Activated gamma-delta T cell (primary cell): Measurements from ENCODE around the gene WFDC1.

Experiments
- DNase-seq: peaks from one replicate; lab custom pipeline; 2025; lab: John Stamatoyannopoulos, UW

The WFDC1 gene

DNA sequence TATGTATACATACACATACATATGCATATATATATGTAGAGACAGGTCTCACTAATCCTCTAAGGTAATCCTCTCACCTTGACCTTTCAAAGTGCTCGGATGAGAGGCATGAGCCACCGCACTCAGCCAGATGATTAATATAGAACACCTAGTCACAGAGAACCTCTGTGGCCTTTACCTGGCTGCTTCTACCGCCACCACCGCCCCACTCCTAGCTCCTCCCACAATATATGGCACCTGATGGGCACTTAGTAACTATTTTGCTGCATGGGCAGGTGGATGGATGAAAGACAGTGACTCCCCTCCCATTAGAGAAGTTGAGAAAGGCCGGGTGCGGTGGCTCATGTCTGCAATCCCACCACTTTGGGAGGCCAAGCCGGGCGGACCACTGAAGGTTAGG is 57.0 kb downstream of the WFDC1 start:
- DNase-seq, result no peak

DNA sequence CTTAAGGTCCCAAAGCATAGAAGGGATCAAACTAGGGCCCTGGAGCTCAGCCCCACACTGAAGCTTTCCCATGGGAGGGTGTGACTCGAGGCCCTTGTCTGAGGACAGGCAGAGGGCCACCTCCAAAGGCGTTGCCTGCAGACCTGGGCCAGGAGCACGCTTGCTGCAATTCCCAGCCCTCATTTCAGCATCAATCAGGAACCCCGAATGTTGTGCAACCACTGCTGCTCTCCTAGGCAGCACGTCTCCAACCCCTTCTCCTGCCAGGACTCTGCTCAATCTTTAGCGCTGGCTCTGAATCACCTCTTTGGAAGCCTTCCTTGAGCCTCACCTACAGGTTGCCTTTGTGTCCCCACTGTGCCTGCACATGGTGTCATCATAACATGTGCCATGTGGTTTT is 59.6 kb downstream of the WFDC1 start:
- no peak for DNase-seq

DNA sequence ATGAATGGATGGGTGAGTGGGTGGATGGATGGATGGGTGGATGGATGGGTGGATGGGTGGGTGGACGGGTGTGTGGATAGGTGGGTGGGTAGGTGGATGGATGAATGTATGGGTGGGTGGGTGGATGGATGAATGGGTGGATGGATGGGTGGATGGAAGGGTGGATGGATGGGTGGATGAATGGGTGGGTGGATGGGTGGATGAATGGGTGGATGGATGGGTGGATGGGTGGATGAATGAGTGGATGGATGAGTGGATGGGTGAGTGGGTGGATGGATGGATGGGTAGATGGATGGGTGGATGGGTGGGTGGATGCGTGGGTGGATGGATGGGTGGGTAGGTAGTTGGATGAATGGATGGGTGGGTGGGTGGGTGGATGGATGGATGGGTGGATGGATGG is 60.5 kb downstream of the WFDC1 start:
- DNase-seq, result no peak

DNA sequence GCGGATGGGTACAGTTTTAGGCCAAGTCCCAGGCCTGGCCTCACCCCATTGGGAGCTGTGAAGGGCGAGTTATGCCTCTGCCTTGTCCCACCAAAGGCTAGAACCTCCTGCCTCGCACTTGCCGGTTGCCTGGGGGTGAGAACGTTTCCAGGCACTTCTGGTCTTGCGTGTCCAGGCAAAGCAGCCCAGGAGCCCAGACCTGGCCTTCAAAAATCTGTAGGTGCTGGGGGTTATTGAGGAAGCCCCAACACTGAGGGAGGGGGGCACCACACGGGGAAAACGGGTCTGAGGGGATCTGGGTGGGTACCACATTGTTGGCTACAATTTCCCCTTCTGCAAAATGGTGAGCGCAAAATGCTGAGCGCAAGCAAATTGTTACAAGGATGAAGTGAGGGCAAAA is 61.5 kb downstream of the WFDC1 start:
- DNase-seq, result no peak

DNA sequence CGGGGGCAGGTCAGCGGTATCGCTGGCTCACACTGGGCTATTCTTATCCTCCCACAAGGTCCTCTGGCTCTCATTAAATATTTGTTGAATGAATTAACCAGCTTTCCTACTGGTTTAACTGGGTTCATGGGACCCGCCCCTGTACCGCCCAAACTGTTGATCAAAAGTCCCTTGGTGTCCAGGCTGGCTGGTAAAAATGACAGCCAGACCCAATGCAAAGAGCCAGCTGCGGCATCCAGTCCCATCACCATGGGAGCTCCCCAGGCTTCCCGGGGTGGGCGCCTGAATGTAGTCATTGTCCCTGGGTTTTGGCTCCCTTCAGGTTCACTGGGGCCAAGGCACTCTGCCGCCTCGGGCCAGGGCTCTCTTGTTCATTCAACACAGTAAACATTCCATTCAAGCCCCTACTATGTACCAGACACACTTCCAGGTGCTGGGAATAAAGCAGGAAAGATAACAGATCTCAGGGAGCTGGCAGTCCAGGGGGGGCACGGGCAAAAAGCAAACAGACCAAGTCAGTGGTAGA is 62.0 kb downstream of the WFDC1 start:
- no peak for DNase-seq

DNA sequence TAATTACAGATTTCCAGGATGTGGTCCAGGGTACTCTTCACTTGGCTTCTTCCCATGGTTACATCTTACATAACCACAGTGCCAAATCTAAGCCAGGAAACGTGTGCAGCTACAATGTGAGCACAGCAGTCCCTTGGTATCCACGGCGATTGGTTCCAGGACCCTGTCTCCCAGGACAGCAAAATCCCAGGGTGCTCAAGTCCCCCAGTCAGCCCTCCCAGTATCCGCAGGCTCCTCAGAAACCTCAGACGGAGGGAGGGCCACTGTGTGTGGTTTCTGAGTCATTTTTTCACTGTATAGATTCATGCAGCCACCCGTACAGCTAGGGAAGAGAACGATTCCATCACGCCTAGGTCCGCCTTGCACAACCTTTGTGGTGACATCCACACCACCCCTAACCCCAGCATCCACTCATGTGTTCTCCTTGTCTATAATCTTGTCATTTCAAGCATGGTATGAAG is 62.5 kb downstream of the WFDC1 start:
- no peak for DNase-seq

DNA sequence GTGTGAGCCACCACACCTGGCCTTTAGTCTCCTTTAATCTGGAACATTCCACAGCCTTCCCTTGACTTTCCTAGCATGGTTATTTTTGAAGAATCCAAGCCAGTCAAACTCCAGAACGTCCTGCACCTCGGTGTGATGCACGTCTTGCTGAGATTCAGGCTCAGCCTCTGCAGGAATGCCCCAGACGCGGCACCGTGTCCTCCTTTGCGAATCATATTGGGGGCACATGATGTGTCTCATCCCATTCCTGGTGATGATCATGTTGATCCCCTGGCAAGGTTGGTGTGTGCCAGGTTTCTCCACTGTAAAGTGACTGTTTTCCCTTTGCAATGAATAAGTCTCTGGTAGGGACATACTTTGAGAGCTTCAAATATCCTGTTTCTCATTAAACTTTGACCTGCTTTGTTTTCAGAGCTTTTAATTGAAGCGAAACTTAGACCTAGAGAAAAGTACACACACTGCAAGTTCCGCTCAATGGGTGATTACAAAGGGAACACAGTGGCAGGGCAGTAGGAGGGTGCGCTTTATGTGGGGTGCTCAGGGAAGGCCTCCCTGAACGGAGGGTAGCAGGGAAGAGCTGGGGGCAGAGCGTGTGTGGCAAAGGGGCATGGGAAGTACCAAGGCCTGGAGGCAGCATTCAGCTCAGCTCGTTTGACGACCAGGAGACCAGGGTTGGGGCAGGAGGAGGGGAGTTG is 64.1 kb downstream of the WFDC1 start:
- no peak for DNase-seq

DNA sequence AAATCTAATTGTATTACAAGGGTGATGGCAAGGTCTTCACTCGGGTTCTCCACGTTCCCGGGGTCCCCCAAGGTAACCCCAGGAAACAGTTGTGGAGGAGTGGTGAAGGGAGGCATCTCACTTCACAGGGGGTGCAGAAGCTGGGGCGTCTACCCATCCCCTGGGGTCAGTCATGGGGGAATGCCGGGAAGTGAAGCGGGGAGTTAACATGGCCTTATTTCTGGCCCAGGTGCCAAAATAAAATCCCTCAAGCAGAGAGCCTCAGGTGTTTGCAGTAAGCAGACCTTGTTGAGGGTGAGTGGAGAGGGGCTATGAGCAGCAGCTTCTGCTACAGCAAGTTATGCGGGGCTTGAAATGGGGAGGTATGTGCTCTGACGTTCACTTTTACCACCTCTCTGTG is 64.6 kb downstream of the WFDC1 start:
- DNase-seq, result no peak

DNA sequence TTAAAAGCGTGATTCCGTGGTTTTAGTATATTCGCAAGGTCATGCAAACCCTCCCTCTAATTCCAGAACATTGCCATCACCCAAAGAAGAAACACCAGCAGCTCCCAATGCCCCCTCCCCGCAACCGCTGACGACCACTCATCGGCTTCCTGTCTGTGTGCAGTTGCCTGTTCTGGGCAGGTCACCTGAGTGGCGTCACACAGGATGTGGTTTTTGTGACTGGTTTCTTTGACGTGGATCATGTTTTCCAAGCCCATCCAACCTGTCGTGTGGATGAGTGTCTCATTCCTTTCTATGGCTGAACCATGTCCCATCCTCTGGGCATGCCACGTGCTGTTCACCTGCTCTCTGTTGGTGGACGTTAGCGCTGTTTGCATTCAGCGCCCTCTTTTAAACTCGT is 65.5 kb downstream of the WFDC1 start:
- no peak for DNase-seq

DNA sequence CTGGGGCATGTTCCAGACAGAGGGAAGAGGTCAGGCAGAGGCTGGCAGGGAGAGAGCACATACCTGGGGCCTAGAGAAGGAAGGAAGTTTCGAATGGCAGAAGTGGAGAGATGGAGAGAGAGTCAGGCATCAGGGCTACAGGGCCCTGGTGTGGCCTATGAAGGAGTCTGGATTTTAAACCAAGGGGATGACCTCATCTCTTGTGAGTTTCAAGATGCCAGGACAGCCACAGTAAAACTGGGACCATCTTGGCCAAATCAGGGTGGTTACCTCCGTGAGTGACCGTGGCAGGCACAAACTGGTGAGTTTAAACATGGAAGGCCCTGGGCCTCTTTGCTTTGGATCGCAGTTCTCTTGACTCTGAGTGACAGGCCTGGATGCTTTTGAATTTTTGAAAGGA is 66.1 kb downstream of the WFDC1 start:
- no peak for DNase-seq

DNA sequence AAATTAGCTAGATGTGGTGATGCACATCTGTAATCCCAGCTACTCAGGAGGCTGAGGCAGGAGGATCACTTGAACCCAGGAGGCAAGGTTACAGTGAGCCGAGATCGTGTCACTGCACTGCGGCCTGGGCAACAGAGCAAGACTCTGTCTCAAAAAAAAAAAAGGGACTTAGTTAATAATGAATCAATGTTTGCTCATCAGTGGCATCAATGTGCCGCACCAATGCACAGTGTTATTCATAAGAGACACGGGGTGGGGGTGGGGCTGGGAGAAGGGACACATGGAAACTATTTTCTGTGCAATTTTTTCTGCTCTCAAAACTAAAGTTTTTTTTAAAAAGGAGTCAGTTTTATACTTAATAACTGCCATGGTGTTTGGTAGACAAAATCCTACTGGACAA is 66.9 kb downstream of the WFDC1 start:
- no peak for DNase-seq

DNA sequence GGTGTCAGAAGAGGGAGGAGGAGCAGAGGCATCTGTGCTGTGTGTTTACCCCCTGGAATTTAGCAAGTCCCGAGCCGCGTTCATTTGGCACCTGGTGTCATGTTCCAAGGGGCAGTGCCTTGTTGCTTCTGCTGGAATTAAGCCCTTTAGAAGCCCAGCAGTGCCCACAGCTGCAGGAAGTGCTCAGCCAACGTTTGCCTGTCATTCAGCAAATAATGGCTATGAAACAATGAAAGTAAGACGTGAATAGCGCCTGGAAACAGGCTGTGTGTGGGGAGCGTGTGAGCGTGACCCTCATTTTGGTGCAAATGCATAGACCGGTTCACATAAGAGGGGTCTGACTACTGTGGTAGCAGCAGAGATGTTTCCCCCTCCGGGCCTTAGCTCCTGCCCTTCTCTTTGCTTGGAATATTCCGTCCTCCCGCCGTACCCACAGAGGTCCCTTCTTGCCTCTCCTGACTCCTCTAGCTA is 67.8 kb downstream of the WFDC1 start:
- no peak for DNase-seq

DNA sequence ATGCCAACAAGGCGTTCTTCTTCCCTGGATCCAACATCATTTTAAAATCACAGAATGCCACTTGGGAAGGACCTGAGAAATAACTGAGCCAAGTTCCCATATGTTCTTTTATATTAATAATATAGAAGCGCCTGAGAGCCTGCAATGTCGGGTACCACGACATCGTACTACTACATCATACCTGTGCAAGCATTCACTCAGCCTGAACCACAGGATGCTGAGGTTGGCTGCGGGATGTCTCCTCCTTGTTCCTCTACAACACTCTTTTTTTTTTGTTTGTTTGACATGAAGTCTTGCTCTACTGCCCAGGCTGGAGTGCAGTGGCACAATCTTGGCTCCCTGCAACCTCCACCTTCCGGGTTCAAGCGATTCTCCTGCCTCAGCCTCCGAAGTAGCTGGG is 71.5 kb downstream of the WFDC1 start:
- DNase-seq, result no peak

DNA sequence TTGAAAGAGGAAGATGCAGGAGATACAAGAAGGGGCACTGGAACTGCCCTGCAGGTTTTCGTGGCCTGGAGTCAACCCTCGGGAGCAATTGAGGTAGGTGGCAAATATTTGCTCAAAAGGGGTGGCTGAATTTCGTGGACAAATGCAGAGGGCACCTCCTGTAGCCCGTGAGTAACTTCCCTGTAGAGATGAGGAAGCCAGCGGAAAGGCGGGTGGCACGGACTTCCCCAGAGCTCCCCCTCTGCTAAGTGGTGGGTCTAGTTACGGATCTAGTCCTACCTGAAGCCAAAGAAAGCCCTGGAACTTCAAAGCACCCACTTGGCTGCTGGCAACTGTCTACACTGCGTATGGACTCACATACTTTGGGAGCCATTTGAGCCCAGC is 72.6 kb downstream of the WFDC1 start:
- no peak for DNase-seq

DNA sequence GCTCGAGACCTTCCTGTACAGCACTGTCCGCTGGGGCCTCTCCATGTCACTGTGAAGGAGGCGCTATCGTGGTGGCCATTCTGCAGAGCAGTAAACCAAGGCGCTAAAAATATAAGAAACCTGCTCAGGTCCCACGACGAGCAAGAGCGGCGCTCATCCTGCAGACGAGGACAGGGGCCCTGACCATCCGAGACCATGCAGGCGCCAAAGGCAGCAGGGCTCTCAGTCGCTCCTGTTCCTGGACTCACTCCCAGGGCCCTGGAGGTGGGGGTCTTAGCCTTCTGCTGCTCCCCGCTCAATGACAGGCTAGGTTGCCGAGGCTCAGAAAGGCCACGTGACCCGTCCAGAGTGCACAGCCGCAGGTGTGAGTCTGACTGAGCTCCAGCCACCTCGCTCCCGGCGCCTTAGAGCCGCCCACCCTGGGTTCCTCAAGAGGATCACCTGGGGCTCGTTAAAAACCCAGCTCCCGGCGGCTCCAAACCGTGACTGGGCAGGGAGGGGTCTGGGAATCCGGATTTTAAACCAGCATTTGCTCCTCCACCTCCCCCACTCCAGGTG is 73.2 kb downstream of the WFDC1 start:
- no peak for DNase-seq

DNA sequence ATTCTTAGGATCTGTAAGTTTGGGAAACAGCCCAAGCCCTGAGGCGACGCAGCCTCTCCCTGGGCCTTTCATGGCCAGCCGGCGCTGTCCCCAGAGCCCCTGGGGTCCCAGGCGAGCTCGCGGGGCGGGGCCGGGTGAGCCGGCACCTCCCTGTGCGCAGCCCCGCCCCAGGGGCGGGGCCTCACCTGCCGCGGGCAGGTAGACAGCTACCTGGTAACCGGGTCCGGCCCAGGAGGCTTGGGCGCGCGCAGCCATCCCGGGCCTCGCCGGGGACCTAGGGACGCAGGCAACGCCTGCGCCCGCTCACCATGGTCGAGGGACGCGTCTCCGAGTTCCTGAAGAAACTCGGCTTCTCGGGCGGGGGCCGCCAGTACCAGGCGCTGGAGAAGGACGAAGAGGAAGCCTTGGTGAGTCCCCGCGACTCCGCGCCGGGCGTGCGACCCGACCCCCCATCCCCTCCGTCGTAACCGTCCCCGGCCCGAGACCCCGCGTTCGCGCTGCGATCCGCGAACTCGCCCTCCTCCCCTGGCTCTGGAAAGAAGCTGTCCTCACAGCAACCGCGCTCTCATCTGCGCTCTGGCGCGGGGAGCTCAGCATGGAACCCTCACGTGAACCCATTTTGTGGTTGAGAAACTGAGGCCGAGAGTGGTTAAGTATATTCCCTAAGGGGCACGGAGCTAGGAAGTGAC is 73.8 kb downstream of the WFDC1 start, which contains the start of gene ATP2C2:
Gene ATP2C2, plus strand, starts transcription at position 231 of the 689 bp plus-strand sequence. Its CDS starts 78 bp downstream, at position 309.
- DNase-seq, result no peak

DNA sequence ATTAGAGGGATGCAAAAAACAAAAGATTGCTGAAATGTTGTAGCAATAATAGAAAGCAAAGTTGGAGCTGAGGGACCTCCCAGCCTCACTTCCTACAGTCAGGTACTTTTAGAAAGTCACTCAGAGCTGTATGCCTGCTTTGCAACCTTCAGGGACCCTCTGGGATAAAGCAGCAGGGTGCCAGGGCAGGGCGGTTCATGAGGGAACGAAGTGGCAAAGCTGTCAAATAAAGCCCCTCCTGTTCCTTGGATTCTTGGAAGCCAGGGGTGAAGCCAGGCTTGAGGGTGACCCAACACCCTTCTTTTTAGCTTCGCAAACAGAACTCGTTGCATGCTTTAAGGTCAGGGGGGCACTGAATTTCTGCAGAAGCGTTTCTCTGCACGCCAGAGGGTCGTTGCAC is 74.4 kb downstream of the WFDC1 start:
- no peak for DNase-seq

DNA sequence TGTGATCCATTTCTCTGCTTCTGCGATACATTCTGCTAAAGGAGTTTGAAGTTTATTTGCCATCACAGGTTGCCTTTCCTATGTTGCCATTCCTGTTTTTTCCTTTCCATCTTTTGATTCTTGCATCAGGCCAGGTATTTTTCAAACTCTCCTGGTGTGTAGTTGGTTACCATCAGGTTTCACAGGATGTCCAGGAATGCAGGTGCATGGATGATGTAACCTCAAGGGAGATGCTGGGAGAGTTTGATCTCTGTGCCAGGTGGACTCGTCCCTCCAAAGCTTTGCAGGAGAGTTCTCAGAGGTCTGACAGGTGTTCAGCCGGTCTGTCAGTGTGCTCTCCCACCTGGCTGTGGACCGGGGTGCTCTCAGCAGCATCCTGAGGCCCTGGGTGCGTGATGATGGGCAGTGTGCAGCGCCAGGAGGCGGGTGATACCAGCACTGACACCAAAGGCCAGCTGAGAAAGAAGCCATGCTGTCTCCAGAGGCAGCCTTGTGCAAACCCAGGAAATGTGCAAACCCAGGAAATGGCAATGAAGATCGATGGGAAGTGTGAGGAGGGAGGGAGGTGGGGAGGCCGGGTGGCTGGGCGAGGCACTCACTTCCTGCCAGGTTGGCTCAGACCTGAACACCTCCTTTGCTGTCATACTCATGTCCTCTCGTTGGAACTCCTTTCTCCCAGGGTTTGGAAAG is 75.4 kb downstream of the WFDC1 start:
- no peak for DNase-seq

DNA sequence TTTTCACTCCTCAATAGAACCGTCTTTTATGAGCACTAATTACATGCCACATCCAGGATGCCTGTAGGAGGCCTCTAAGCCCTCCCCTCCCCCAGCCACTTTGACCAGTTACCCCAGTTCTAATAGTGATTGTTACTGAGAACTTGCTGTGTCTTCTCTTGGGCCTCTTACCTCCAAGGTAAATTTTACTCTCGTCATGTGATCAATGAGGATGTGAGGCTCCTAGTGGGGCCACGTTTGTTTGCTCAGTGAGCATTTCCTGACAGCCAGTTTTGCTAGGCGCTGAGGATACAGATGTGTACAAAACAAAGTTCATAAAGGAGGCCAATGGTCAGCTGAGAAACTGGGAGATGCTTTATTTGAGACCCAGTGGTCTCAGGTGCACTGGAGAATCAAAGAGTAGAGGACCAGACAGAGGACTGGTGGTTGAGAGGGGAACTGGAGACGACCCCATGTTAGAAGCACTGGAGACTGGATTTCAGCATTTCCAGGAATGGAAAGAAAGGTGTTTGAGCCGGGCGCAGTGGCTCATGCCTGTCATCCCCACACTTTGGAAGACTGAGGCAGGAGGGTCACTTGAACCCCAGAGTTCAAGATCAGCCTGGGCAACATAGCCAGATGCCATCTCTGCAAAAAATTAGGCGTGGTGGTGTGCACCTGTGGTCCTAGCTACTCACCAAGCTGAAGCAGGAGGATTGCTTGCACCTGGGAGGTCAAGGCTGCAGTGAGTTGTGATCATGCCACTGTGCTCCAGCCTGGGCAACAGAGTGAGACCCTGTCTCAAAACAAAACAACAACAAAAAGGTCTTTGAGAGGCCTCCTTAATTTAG is 76.3 kb downstream of the WFDC1 start:
- DNase-seq, result no peak

DNA sequence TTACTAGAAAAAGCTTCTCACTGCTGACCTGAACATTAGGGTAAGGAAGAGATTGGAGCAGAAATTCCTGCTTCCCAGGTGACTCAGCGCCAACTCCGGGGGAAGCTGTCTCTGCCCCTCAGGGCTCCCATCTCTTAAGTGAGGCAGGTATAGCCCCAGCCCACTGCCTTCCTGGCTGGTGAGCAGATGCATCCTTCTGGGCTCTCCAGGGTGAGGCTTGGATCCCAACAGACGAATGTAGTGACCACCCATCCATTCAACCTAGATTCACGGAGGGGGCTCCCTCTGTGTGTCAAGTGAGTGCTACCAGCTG is 76.8 kb downstream of the WFDC1 start:
- no peak for DNase-seq

DNA sequence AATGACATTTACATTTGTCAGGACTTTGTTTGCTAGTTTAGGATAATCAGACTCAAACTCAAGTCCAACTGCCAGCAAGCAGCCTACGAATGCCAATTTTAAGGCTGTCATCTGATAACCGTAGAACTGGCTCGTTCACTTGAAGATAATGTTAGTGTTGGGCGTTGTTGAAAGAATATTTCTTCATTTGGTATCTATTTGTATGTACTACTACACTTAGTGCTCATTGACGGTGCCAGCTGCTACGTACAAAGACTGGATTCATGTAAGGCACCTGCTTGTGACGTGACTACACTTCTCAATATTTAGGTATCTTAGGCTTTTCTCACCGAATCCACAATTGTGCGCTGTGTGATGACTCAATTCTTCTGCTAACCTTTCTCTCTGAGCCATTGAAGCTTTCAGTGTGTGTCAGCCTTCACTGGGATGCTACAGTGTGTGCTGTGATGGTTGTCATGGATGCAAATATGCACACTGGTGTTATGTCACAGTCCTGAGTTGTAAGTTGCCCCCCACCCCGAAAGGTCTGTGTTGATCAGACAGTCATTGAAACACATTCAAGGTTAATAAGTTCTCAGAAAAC is 79.3 kb downstream of the WFDC1 start:
- DNase-seq, result no peak
